Activated naive CD4-positive, alpha-beta T cell treated with anti-CD3 and anti-CD28 coated beads, Interleukin-2, amount 50 U/mL, for 72 hours (primary cell): ENCODE data around the gene ESRRG. TPM values are rescaled to one million over a fixed set of nuclear protein-coding genes. Genes with fewer than 3 reads are reported as not detected.

ENCODE experiments used
- ATAC-seq, 2 donors: fragments of 150-1000 bp; cut with Tn5 transposase; 2 replicates each; pipeline ENCODE4 v1.10.0; 2021; ENCODE audit warnings: mild to moderate bottlenecking in 2 of 2, moderate library complexity in 2 of 2
- DNase-seq, 2 donors: peaks; one replicate each; pipeline ENCODE4 v3.0.0; 2021 to 2022; ENCODE audit warnings: low spot score in 2 of 2
- H3K27ac Mint-ChIP-seq, 2 donors: one replicate each; pipeline ENCODE4 v1.8.0; 2022; ENCODE audit warnings: mild to moderate bottlenecking in 2 of 2, mixed read lengths in 2 of 2
- H3K36me3 Mint-ChIP-seq, 2 donors: one replicate each; pipeline ENCODE4 v1.8.0; 2022; ENCODE audit warnings: mixed read lengths in 2 of 2
- H3K9me3 Mint-ChIP-seq, 2 donors: one replicate each; pipeline ENCODE4 v1.8.0; 2022; ENCODE audit warnings: mixed read lengths in 2 of 2
- total RNA-seq, 2 donors: library from RNA; stranded (reverse); gene quantifications; one replicate each; pipeline ENCODE4 v1.2.3, GENCODE V29; 2022

Gene ESRRG
- total RNA-seq, 2 donors from 2014 or later, result not detected

DNA sequence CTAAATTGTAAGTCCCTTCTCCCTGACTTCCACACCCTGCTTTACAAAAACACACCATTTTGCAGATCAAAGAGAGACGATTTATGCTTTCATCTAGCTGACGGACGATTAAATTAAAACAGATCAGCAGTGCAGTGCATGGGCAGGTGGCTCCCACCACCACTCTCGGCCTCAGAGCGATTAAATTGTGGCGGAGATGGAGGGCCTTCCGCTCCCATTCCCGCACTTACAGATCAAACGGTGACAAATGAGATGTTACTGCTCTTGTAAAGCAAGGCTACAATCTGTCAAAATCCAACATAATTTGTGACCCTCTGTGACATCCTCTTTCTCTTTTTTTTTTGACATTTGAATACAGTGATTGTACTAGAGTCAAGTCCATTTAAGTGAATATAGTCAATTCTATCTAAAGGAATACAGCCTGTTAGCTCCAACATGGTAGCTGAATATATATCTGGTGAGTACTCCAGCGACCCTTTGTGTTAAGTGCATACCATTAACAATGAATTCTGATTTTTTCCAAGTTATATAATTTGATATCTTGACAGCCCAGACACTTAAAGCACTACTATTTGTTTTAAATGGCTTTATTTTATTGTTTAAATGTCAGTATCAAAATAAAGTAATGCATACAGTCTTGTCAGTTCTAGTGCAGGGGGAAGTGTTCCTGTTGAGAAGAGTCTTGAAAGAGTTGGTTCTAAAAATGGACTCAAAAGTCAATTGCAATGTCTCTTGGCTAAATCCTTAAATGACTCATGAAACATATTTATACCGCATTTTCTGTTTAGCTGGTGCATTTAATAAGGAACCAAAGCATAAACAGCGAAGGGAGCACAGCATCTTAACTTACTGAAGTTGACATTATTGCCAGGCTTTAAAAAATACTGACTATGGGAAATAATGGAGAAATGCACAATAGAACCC is 109.0 kb downstream of the ESRRG start:
- H3K36me3 Mint-ChIP-seq, result peaks cover 0 to 8% of the 10 kb centered on the region in 2 donors
- peaks cover 7 to 16% of the 10 kb centered on the region in 2 donors for H3K9me3 Mint-ChIP-seq
- DNase-seq (no peak), ATAC-seq (no peak)
- H3K27ac Mint-ChIP-seq, result no peak overlapping the region

DNA sequence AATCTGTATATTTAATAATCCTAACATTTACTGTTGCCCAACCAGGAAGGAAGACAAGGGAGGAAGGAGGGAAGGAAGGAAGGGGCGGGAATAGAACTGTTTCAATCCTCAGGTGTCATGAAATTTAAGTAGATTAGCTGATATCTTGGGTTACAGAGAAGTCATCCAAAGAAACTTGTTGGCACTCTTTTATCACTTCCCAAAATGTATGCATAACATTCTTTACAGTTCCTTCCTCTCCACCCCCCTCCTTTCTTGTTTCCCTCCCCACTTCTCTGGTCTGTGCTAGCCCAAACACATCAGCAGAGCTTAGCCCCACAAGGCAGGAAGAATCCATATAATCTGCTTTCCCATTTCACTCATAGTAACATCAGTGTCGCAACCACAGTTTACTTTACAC is 110.9 kb downstream of the ESRRG start:
- no peak for ATAC-seq
- no peak overlapping the region for H3K27ac Mint-ChIP-seq
- H3K9me3 Mint-ChIP-seq, result peaks cover 7 to 19% of the 10 kb centered on the region in 2 donors
- H3K36me3 Mint-ChIP-seq, result peaks cover 0 to 8% of the 10 kb centered on the region in 2 donors
- DNase-seq, result no peak

- ATAC-seq, result no peak
- no peak for DNase-seq
- Mint-ChIP-seq H3K9me3 (peaks cover 3 to 8% of the 10 kb centered on the region in 2 donors), H3K36me3 (no peaks in the 10 kb centered on the region), H3K27ac (no peak overlapping the region)
Measured at GRCh38 chr1:216607067-216607697, 116.0 kb downstream of the ESRRG start.

- DNase-seq, result no peak
- peaks cover 3% of the 10 kb centered on the region in 2 donors for H3K9me3 Mint-ChIP-seq
- H3K36me3 Mint-ChIP-seq, result no peaks in the 10 kb centered on the region
- H3K27ac Mint-ChIP-seq, result no peak overlapping the region
- no peak for ATAC-seq
Measured at GRCh38 chr1:216606047-216606637, 117.1 kb downstream of the ESRRG start.

DNA sequence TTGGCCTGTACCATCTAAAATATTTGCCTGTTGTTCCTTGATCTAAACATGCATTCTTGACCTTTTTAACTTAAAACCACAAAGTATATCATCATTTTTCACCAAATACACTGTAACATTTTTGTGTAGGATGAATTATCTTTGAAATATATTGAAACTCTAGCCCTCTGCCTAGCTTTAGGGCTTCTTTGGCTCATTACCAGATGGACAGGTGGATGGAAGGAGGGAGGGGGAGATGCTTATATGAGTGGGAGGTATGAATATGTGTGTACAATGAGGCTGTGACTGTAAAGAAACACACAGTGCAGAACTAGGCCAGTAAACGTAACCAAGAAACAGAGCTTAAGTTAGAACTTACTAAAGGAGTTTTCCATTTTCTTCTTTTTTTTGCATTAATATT is 118.5 kb downstream of the ESRRG start:
- H3K36me3 Mint-ChIP-seq, result no peaks in the 10 kb centered on the region
- H3K27ac Mint-ChIP-seq, result no peak overlapping the region
- no peak for DNase-seq
- no peak for ATAC-seq
- peaks cover 3% of the 10 kb centered on the region in 2 donors for H3K9me3 Mint-ChIP-seq

DNA sequence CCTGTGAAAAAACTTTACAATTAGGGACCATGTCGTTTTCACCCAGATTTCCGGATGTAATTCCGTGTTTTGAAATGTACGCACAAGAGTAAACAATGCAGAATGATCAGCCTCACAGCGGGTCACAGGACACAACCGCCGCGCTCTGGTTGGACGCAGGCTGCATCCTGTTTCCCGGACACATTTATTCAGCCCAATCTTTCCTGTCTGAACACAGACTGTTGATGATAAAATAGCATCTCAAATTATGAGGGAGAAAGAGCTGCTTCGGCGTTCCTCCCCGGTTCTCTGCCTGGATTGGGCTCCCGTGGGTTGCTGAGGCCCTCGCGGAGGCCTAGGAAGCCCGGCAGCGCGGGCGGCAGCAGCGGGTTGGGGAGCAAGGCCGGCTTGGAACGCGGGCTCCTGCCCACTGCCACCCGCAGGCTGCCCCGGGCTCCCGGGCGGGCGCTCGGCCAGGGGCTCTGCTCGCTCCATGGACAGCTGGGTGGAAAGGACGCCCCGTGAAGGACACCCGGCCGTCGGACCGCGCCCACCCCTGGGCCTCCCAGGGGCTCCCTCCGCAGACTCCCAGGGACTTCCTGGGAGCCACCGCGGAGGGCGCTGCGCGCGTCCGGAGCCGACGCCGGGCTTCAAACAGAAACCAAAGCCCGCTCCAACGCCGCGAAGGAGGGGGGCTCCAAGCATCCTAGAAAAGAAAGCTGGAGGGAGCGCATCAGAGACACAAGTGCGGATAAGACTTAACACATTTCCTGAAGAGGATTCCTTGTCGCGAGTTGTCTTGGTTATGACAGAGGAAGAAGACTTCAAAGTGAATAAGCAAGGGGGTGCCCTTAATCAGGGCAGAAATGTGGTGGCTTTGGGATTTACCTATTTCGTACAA is 122.3 kb downstream of the ESRRG start:
- no peak for ATAC-seq
- DNase-seq, result peak in 1 of 2 donors; percentile 2
- H3K9me3 Mint-ChIP-seq, result peaks cover 0 to 7% of the 10 kb centered on the region in 2 donors

GRCh38 chr1:216599851-216600250 is 123.4 kb downstream of the ESRRG start:
- H3K9me3 Mint-ChIP-seq, result peaks cover 0 to 7% of the 10 kb centered on the region in 2 donors
- H3K27ac Mint-ChIP-seq, result no peak overlapping the region
- DNase-seq (no peak), ATAC-seq (no peak)
- no peaks in the 10 kb centered on the region for H3K36me3 Mint-ChIP-seq

More for the DNA sequence above, 122.3 kb downstream of the ESRRG start:
- Mint-ChIP-seq H3K27ac (no peak overlapping the region), H3K36me3 (no peaks in the 10 kb centered on the region)

DNA sequence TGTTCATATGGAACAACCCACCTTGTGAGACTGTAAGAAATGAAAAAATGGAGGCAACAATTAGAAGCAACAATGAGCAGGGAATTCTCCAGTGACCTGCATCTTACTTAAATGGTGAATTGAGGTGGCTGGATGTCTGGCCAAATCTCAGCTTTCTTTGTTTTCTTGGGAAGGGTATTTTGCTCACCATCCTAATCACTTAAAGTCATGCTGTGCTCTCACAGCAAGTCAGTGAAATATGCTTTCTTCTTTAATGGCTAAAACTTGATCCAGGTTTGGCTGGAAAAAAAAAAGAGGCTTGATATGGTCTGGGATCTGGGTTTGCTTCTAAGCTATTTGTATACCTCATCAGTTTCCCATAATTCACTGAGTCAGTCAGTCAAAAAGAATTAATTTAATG is 124.8 kb downstream of the ESRRG start:
- Mint-ChIP-seq H3K9me3 (peaks cover 0 to 8% of the 10 kb centered on the region in 2 donors), H3K36me3 (no peaks in the 10 kb centered on the region), H3K27ac (no peak overlapping the region)
- ATAC-seq (no peak), DNase-seq (no peak)

GRCh38 chr1:216596281-216596862 is 126.9 kb downstream of the ESRRG start:
- peaks cover 5 to 14% of the 10 kb centered on the region in 2 donors for H3K9me3 Mint-ChIP-seq
- no peak for DNase-seq
- H3K36me3 Mint-ChIP-seq, result no peaks in the 10 kb centered on the region
- ATAC-seq, result no peak
- H3K27ac Mint-ChIP-seq, result no peak overlapping the region

- Mint-ChIP-seq H3K27ac (no peak overlapping the region), H3K36me3 (no peaks in the 10 kb centered on the region), H3K9me3 (peaks cover 14 to 17% of the 10 kb centered on the region in 2 donors)
- no peak for DNase-seq
- ATAC-seq, result no peak
Measured at GRCh38 chr1:216587715-216588114, 135.5 kb downstream of the ESRRG start.

GRCh38 chr1:216582151-216582550 is 141.1 kb downstream of the ESRRG start:
- ATAC-seq (no peak), DNase-seq (no peak)
- peaks cover 6 to 12% of the 10 kb centered on the region in 2 donors for H3K9me3 Mint-ChIP-seq
- H3K27ac Mint-ChIP-seq, result no peak overlapping the region
- no peaks in the 10 kb centered on the region for H3K36me3 Mint-ChIP-seq

GRCh38 chr1:216580538-216581057 is 142.6 kb downstream of the ESRRG start:
- Mint-ChIP-seq H3K36me3 (no peaks in the 10 kb centered on the region), H3K27ac (no peak overlapping the region), H3K9me3 (peaks cover 11 to 12% of the 10 kb centered on the region in 2 donors)
- DNase-seq (no peak), ATAC-seq (no peak)

DNA sequence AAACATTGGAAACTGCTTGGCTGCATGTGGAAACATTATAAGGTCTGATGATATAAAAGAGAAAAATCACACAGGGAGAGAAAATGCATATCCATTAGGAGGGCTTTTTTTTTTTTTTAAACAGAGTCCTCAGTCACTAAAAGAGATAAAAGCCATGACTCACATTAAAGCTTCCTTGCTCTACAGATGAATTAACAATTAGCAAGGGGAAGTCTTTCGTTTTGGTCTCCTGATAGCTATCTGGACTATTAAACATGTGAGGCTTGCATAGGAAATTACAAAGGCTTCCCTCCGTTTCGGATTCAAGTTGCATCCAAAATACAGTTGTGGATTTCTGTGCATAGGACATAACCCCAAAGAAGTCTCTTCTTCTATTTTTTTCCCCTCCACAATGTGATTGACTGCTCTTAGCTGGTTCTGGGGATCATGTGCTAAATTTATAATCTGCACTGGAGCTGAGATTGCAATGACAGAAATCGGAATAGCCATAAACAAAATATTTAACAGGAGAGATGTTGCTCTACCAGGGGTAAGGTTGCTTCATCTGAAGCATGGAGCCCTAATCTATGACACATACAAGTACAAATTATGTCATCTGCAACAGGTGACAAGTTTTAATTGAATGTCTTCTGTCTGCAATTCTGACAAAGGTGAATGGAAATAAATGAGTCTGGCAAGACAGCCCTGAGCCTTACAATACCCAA is 146.8 kb downstream of the ESRRG start:
- ATAC-seq (no peak), DNase-seq (no peak)
- peaks cover 7 to 10% of the 10 kb centered on the region in 2 donors for H3K9me3 Mint-ChIP-seq
- no peak overlapping the region for H3K27ac Mint-ChIP-seq
- no peaks in the 10 kb centered on the region for H3K36me3 Mint-ChIP-seq

DNA sequence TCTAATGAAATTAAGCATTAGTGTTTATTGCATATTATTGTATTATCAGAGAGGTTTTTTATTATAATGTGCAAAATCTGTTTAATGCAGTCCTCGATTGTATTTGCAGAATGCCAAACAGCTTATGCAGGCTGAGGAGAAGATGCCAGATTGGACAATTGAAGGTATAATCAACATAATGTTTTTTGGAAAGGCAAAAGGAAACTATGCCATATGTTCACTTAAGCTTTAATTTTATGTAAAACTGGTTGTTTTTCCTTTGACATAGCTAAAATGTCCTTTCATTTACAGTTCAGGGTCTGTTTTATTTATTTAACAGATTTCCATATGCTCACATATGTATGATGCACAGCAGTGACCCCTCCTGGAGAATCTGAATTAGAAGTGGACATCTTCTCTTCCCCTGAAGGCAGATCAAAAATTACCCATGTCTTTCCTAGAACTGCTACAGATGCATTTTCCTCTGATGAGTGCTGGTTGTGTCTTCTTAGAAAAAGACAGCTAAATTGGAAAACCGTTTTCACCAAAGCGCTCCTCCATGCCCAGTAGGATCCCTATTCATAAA is 156.5 kb downstream of the ESRRG start:
- H3K27ac Mint-ChIP-seq, result no peak overlapping the region
- no peaks in the 10 kb centered on the region for H3K36me3 Mint-ChIP-seq
- ATAC-seq, result no peak
- H3K9me3 Mint-ChIP-seq, result peaks cover 0 to 9% of the 10 kb centered on the region in 2 donors
- no peak for DNase-seq

DNA sequence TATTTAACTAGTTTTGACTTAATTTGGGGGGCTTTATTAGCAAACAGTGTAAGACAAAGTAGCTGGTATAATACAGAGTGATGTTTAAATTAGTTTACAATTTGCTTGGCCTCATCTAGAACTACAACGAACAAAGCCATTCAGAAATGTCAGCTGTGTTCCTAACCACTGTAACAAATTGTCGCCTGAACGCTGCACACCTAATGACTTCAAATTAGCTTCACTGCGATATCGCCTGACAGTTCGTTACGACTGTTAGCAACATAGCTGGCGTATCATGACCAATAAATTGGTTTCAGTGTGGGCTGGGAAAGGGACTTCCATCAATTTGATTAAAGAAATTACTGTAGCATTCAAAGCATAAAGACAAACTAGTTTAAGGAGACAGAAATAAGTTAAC is 160.1 kb downstream of the ESRRG start:
- peaks cover 0 to 3% of the 10 kb centered on the region in 2 donors for H3K9me3 Mint-ChIP-seq
- ATAC-seq (no peak), DNase-seq (no peak)
- H3K36me3 Mint-ChIP-seq, result no peaks in the 10 kb centered on the region
- no peak overlapping the region for H3K27ac Mint-ChIP-seq
